Measurements from ENCODE around the gene VPS35L. TPM values are rescaled to one million over a fixed set of nuclear protein-coding genes. Genes with fewer than 3 reads are reported as not detected.
"Not testable (repeated sequence)": the region's sequence is repeated elsewhere in the genome, so short reads cannot be mapped to it uniquely, and the experiment has no call there.

The VPS35L gene
- total RNA-seq, 1 donor from 2014 or later, result 61.2 TPM

GRCh38 chr16:19645557-19645981 is 90.1 kb downstream of the VPS35L start:
- no peak for DNase-seq (ENCODE audit: low spot score)

- DNase-seq (ENCODE audit: low spot score), result no peak
Observed at GRCh38 chr16:19649980-19650379, 94.5 kb downstream of the VPS35L start.

- DNase-seq (ENCODE audit: low spot score), result no peak
Observed at GRCh38 chr16:19654147-19654546, 98.6 kb downstream of the VPS35L start.

- no peak for DNase-seq (ENCODE audit: low spot score)
Observed at GRCh38 chr16:19655242-19655777, 99.8 kb downstream of the VPS35L start.

DNA sequence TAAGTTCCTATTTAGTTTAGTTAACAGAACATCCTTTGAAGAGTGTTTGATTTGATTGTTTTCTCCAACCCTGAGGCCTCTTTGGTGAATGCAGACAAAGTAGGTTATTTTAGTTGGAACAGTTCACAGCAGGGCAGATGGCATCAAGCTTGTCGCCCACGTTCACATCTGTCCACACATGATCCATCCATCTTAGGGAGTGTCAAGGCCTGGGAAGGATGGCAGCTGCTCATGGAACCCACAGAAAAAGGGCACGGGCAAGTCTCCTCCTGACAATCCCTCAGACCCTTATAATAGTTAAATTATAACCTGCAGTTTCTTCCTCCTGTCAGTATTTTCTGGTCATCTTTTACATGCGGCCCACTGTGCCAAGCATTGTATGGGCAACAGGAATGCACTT is 102.3 kb downstream of the VPS35L start:
- DNase-seq (ENCODE audit: low spot score), result no peak

DNA sequence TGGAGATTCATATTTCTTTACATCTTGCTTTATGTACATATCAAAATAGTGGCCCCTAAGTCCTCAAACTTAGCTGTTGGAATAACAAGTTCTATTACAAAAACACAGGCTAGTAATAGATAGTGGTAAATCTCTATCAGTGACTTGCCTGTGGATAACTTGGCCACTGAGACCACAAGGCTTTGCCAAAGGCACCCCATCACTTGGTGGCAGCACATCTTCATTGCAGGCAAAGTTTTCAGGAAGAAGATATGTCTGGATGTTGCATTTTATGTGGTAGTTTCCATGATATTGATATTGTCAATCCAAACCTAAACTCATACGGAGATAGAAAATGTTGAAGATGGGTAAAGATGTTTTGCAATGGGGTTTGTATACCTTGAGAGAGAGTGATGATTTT is 104.1 kb downstream of the VPS35L start:
- DNase-seq (ENCODE audit: low spot score), result no peak

GRCh38 chr16:19660432-19660831 is 104.9 kb downstream of the VPS35L start:
- no peak for DNase-seq (ENCODE audit: low spot score)

DNA sequence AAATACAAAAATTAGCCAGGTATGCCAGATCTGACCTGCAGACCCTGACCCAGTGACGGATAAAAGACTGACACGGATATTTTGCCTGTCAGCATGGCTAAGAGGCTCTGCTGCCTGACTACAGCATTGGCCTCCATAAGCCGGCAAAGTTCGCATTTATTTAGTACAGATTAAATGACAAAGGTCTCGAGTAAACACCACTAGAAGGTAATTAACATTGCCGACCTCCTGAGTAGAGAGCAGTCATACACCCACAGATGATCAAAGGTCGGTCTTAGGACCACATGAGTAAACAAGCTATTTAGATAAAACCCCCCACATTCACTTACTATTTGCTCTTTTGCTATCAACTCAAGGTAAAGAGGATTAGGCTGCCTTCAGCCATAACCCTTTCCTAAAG is 106.8 kb downstream of the VPS35L start:
- DNase-seq (ENCODE audit: low spot score), result no peak

- DNase-seq (ENCODE audit: low spot score), result no peak
Observed at GRCh38 chr16:19664166-19664565, 108.7 kb downstream of the VPS35L start.

DNA sequence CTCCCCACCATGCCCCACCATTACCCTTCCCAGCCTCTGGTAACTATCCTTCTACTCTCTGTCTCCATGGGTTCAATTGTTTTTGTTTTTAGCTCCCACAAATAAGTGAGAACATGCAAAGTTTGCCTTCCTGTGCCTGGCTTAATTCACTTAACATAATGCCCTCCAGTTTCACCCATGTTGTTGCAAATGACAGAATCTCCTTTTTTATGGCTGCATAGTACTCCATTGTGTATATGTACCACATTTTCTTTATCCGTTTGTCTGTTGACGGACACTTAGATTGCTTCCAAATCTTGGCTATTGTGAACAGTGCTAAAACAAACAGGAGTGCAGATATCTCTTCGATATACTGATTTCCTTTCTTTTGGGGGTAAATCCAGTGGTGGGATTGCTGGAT is 109.8 kb downstream of the VPS35L start:
- not testable (repeated sequence) for DNase-seq (ENCODE audit: low spot score)

DNA sequence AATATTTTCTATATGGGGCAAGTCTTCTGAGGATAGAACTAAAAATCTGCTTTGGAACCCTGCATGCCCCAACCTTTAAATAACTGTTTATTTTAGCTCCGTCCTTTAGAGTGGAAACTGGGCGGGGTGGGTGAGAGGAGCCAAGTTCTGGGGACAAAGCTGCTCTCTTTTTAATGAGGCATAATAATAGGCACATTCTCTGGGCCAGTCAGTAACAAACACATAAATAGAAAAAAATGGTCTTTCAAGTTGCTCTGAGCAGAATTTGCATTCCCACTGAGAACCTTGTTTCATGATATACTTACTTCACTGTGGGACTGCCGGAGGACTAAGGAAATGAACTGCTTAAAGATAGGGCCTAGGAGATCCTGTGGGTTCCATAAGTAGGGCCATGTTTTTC is 111.0 kb downstream of the VPS35L start:
- DNase-seq (ENCODE audit: low spot score), result no peak

- peak; percentile 71 for DNase-seq (ENCODE audit: low spot score)
Observed at GRCh38 chr16:19672378-19672777, 116.9 kb downstream of the VPS35L start.

- DNase-seq (ENCODE audit: low spot score), result no peak
Observed at GRCh38 chr16:19674485-19674884, 119.0 kb downstream of the VPS35L start.

DNA sequence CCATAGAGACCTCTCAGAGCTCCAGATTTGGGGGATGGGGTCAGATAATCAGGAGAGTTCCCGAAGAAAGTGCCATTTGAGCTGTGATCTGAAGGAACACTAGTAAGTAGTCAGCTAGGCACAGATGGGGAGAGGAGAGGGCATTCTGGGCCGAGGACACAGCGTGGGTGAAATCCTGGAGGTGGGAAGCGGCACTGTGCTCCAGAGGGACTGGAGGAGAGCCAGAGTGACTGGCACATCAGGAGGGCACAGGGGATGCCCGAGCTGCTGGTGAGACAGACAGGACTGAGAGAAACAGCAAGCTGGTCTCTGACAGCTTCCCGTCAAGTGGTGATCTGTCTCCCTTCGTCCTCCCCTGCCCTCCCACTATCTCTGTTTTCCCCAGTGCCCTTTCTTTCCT is 121.9 kb downstream of the VPS35L start:
- DNase-seq (ENCODE audit: low spot score), result peak; percentile 53

- no peak for DNase-seq (ENCODE audit: low spot score)
Observed at GRCh38 chr16:19678804-19679203, 123.3 kb downstream of the VPS35L start.

- DNase-seq (ENCODE audit: low spot score), result not testable (repeated sequence)
Observed at GRCh38 chr16:19679281-19679680, 123.8 kb downstream of the VPS35L start.

GRCh38 chr16:19680881-19681340 is 125.4 kb downstream of the VPS35L start:
- DNase-seq (ENCODE audit: low spot score), result no peak

DNA sequence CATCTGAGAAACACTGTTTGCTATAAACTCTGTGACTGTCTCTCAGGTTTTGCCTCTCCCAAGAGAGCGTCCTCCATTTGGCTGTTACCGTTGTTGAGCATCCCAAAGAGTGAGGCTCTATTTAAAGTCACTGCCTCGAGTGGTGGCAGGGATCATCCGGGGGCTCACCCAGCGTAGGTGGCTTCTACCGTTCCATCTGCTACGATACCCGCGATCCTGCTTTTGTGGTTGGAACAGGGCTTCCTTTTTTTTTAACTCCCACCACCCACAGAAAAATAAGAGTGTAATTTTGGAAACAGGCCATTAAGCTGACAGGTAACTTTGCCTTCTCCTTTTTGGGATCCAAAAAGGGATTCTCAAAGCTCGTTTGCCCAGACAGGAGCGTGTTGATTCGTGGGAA is 126.1 kb downstream of the VPS35L start:
- no peak for DNase-seq (ENCODE audit: low spot score)

DNA sequence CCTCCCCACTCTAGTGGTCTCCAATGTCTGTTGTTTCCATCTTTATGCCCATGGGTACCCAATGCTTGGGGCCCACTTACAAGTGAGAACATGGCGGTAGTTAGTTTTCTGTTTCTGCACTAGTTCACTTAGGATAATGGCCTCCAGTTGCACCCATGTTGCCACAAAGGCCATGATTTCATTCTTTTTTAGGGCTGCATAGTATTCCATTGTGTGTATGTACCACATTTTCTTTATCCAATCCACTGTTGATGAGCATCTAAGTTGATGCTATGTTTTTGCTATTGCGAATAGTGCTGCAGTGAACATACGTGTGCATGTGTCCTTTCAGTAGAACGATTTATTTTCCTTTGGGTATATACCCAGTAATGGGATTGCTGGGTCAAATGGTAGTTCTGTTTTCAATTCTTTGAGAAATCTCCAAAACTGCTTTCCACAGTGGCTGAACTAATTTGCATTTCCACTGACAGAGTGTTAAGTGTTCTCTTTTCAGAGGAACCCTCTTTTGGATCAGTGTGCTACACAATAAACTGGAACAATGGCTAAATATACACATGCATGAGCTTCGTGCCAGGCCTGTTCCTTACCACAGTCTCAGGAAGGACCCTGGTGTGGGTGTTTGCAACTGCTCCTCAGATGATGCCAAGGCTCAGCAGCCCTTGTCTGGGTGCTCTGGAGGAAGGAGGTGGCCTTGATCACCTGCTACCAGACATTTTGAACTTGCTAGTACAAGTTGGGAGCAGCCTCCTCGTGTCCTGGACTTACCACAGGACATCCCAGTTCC is 128.1 kb downstream of the VPS35L start:
- no peak for DNase-seq (ENCODE audit: low spot score)

DNA sequence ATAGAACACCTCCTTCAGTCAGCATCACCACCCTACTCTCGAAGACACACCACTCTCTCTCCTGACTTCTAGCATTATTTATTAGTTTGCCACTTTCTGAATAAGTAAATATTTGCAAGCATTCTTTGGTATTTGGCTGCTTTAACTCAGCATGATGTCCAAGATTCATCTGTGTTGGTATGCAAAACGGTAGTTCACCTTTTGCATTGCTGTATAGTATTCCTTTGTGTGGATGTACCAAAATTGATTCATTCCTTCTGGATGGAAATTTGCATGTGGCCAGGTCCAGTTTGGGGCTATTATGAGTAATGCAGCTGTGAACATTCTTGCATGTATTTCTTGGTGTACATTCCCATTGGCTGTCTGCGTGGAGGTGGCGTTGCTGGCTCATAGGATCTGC is 129.7 kb downstream of the VPS35L start:
- DNase-seq (ENCODE audit: low spot score), result no peak

- no peak for DNase-seq (ENCODE audit: low spot score)
Observed at GRCh38 chr16:19687279-19687678, 131.8 kb downstream of the VPS35L start.

DNA sequence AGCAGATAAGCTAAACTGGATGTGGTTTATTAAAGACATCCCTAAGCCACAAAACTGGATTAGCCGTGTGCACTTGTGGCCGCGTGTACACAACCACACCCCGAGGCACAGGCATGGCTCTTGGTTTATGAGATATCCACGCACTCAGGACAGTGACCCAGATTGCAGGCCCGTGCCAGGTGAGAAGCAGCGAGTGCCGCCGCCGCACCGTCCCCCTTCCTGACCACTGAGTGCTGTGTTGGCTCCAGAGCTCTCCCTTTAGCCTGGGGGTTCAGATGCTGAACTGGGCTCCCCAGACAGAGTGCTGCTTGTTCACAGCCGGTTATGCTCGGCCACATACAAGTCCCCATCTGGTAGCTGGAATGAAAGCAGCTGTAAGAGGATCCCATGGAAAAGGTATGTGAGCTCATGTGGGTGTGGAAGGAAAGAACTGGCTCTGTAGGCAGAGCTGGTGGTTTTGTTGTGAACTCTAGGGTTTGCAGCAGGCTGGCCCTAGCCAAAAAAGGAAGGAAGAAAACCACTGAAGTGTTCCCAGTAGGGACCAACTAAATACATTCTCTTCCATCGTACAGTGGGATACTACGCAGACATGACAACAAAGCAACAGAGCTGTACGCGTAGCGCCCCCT is 133.0 kb downstream of the VPS35L start:
- DNase-seq (ENCODE audit: low spot score), result no peak

DNA sequence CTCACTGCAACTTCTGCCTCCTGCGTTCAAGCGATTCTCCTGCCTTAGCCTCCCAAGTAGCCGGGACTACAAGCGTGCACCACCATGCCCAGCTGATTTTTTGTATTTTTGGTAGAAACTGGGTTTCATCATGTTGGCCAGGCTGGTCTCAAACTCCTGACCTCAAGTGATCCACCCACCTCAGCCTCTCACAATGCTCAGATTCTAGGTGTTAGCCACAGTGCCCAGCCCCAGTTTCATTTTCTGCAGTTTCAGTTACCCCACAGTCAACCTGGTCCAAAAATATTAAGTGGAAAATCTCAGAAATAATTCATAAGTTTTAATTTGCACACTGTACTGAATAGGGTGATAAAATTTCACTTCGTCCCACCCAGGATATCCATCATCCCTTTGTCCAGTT is 133.8 kb downstream of the VPS35L start:
- no peak for DNase-seq (ENCODE audit: low spot score)

Data from mesenteric fat pad (tissue), 1 donor.